Endothelial cell of umbilical vein (primary cell): ENCODE results near the gene MAPT. TPM values are rescaled to one million over a fixed set of nuclear protein-coding genes. Genes with fewer than 3 reads are reported as not detected.

Experiments
- BruUV-seq: library from RNA; stranded (reverse); fragments of 400-500 nt; replicated peaks from 2 replicates; lab custom pipeline; 2021; lab: Mats Ljungman, UMichigan
- CTCF ChIA-PET: fragments of 300-600, 350-600 bp; sonication (Branson Sonifier 250); formaldehyde crosslinking; loops from one replicate; lab custom pipeline; 2021; ENCODE audit warnings: antibody characterized with exemption, inconsistent platforms; lab: Charles Lee
- POLR2A ChIA-PET: fragments of 300-600, 350-600 bp; sonication (Branson Sonifier 250); formaldehyde crosslinking; loops from one replicate; lab custom pipeline; 2021; ENCODE audit warnings: antibody characterized with exemption, inconsistent platforms; lab: Charles Lee
- DNase-seq: peaks from one replicate; pipeline ENCODE4 v3.0.0-alpha.2; 2011; ENCODE audit warnings: low read depth, low spot score
- FAIRE-seq: peaks from 2 replicates; lab custom pipeline; 2011; peaks lifted over from hg19 to GRCh38; lab: Jason Lieb, UNC
- H2AFZ ChIP-seq: 2 replicates; pipeline ENCODE4 v1.6.0; 2012; ENCODE audit warnings: low read depth, low read length, control low read depth, inconsistent platforms
- H3K27ac ChIP-seq: 2 replicates; pipeline ENCODE4 v1.5.1; 2011; ENCODE audit warnings: low read depth, mild to moderate bottlenecking, control low read depth, low read length, moderate library complexity; ENCODE audit not compliant: insufficient read depth
- H3K27me3 ChIP-seq, 2 experiments: 2 replicates each; pipeline versions ENCODE4 v1.6.0 to v1.6.1; 2011; ENCODE audit warnings: low read length in 2 of 2, mixed read lengths in 1 of 2; ENCODE audit not compliant: control insufficient read depth in 2 of 2, insufficient read depth in 2 of 2
- H3K36me3 ChIP-seq, 2 experiments: 2 replicates in 1 of 2; 3 replicates in 1 of 2; pipeline ENCODE4 v1.5.1; 2011; ENCODE audit warnings: low read length in 2 of 2, mild to moderate bottlenecking in 1 of 2, moderate library complexity in 1 of 2; ENCODE audit not compliant: control insufficient read depth in 2 of 2, insufficient read depth in 2 of 2; ENCODE audit errors: extremely low read depth in 1 of 2
- H3K4me1 ChIP-seq: 3 replicates; pipeline ENCODE4 v1.5.1; 2011; ENCODE audit warnings: mild to moderate bottlenecking, low read length; ENCODE audit not compliant: control insufficient read depth, insufficient read depth; ENCODE audit errors: extremely low read depth
- H3K4me2 ChIP-seq: 2 replicates; pipeline ENCODE4 v1.6.1; 2011; ENCODE audit warnings: low read length, control low read depth, mixed read lengths; ENCODE audit not compliant: insufficient read depth
- H3K4me3 ChIP-seq, 3 experiments: fragments of 200-600 bp in 1 of 3; sonication (generic), shearing (Covaris generic) in 1 of 3; replicated peaks in 1 of 3; 2 replicates each; pipeline ENCODE4 v1.5.1; 2011 to 2016; ENCODE audit warnings: control low read depth in 3 of 3, low read length in 3 of 3, mild to moderate bottlenecking in 2 of 3, inconsistent platforms in 1 of 3, low read depth in 1 of 3, moderate library complexity in 1 of 3; ENCODE audit not compliant: insufficient read depth in 1 of 3
- H3K79me2 ChIP-seq: 2 replicates; pipeline ENCODE4 v1.6.0; 2012; ENCODE audit warnings: low read length, inconsistent platforms; ENCODE audit not compliant: control insufficient read depth, insufficient read depth
- H3K9ac ChIP-seq: replicated peaks from 2 replicates; pipeline ENCODE3; 2011; ENCODE audit warnings: low read length, control low read depth; ENCODE audit not compliant: insufficient read depth; ENCODE audit errors: extremely low read depth
- H3K9me1 ChIP-seq: replicated peaks from 3 replicates; pipeline ENCODE4 v1.6.0; 2011; ENCODE audit warnings: mild to moderate bottlenecking, low read length; ENCODE audit not compliant: control insufficient read depth, insufficient read depth; ENCODE audit errors: extremely low read depth
- H3K9me3 ChIP-seq: replicated peaks from 2 replicates; pipeline ENCODE4 v1.5.1; 2012; ENCODE audit warnings: low read length, inconsistent platforms; ENCODE audit not compliant: control insufficient read depth, insufficient read depth
- H4K20me1 ChIP-seq: replicated peaks from 2 replicates; pipeline ENCODE3; 2011; ENCODE audit warnings: mild to moderate bottlenecking, low read length; ENCODE audit not compliant: control insufficient read depth, insufficient read depth; ENCODE audit errors: extremely low read depth
- EZH2 ChIP-seq: IDR thresholded peaks from 2 replicates; pipeline ENCODE4 v1.6.1; 2012; ENCODE audit warnings: borderline replicate concordance, low read depth, mild to moderate bottlenecking, moderate library complexity, low read length, inconsistent platforms; ENCODE audit not compliant: severe bottlenecking
- FOS ChIP-seq: IDR thresholded peaks from 2 replicates; pipeline ENCODE4 v1.6.1; 2011; ENCODE audit warnings: mild to moderate bottlenecking, low read length, moderate library complexity, borderline replicate concordance; ENCODE audit not compliant: insufficient read depth
- JUN ChIP-seq: IDR thresholded peaks from 2 replicates; pipeline ENCODE4 v1.6.1; 2011; ENCODE audit warnings: borderline replicate concordance, low read depth; ENCODE audit not compliant: insufficient read length, insufficient read depth
- POLR2AphosphoS5 ChIP-seq: IDR thresholded peaks from 2 replicates; pipeline ENCODE4 v1.6.1; 2012; ENCODE audit warnings: low read depth, mild to moderate bottlenecking, control low read depth, low read length, moderate library complexity; ENCODE audit not compliant: insufficient read depth
- dilution Hi-C: fragments of 300-500 bp; cut with MboI; formaldehyde crosslinking; loops from one replicate; pipeline ENCODE4 v1.15.0; 2019; ENCODE audit warnings: low sequenced_read_pairs; ENCODE audit not compliant: extremely low pct_ligation_motif_present
- intact Hi-C: fragments of 100-400 bp; cut with micrococcal nuclease; formaldehyde crosslinking; loops from one replicate; pipeline ENCODE4 v1.10.0; 2022
- polyA plus RNA-seq, 4 experiments: library from polyadenylated mRNA; depleted of rRNA in 3 of 4; stranded (reverse) in 3 of 4; unstranded in 1 of 4; fragments of >200 nt; gene quantifications; 2 replicates each; pipeline versions ENCODE4 v1.2.1 to v1.2.3, GENCODE V29; 2011 to 2012; ENCODE audit warnings: missing spikeins in 1 of 4
- total RNA-seq: library from RNA; stranded (reverse); gene quantifications from 2 replicates; pipeline ENCODE4 v1.2.3, GENCODE V29; 2021
- TF ChIP-seq, protein P1 (sequence below), 2 donors: IDR thresholded peaks; 1 replicate in 1 of 2; 2 replicates in 1 of 2; pipeline ENCODE4 v1.5.1; 2011; ENCODE audit warnings: low read length in 2 of 2, mild to moderate bottlenecking in 2 of 2, moderate library complexity in 2 of 2, control low read depth in 1 of 2, inconsistent platforms in 1 of 2, low read depth in 1 of 2; ENCODE audit not compliant: insufficient read depth in 1 of 2; ENCODE audit errors: extremely low read depth in 1 of 2

Gene MAPT
- total and polyA plus RNA-seq, 2 donors (not counting 3 experiments of a cell fraction or from before 2014, with no cell fraction given), result 0.04 to 0.51 TPM

DNA sequence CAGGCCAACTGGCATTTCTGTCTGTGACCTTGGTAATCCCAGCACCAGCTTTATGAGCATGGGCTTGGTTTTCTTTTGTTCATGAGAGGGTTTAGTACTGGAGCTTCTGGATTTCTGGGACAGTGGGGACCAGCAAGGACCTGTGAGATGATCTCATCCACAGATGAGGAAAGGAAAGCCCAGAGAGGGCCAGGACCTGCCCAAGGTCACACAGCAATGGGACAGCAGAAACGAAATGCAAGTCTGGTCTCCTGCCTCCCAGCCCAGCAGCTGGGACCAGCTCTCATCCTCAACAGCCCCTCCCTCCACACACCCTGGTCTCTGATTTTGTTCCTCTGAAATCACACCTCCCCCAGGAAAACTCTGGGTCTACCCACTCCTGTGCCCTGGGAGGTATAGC is 42.5 kb upstream of the MAPT start:
- CTCF ChIA-PET, result interaction anchor here (0.6 to 2.8 kb wide), 22 partner anchors 9 to 717 kb away, joined by 3 to 48 read pairs (median 4); partner anchors contain the start of gene ACBD4
- FAIRE-seq (no peak), DNase-seq (no peak)
- H3K27ac ChIP-seq, result no peak overlapping the region
- H3K4me3 ChIP-seq, result no peak overlapping the region
- H3K27me3 ChIP-seq, result peaks cover 0 to 4% of the 10 kb centered on the region in 2 experiments
- TF ChIP-seq EZH2 (no peak), POLR2AphosphoS5 (no peak), FOS (no peak), JUN (no peak)
- TF ChIP-seq, protein P1, sequence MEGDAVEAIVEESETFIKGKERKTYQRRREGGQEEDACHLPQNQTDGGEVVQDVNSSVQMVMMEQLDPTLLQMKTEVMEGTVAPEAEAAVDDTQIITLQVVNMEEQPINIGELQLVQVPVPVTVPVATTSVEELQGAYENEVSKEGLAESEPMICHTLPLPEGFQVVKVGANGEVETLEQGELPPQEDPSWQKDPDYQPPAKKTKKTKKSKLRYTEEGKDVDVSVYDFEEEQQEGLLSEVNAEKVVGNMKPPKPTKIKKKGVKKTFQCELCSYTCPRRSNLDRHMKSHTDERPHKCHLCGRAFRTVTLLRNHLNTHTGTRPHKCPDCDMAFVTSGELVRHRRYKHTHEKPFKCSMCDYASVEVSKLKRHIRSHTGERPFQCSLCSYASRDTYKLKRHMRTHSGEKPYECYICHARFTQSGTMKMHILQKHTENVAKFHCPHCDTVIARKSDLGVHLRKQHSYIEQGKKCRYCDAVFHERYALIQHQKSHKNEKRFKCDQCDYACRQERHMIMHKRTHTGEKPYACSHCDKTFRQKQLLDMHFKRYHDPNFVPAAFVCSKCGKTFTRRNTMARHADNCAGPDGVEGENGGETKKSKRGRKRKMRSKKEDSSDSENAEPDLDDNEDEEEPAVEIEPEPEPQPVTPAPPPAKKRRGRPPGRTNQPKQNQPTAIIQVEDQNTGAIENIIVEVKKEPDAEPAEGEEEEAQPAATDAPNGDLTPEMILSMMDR (IDR thresholded peaks at IDR 0.05; ENCODE audit: extremely low read depth in 1 of 2, insufficient read depth in 1 of 2, low read depth in 1 of 2, low read length in 2 of 2), result no peak
- dilution Hi-C loops (no loop called here), intact Hi-C loops (loop anchor here (1.0 kb wide), 1 partner anchor 212 kb away; no protein-coding TSS in a partner anchor)
- H3K4me2 ChIP-seq, result no peak overlapping the region
- no TSS peak for BruUV-seq
- no peaks in the 10 kb centered on the region for H3K9me3 ChIP-seq
- no peaks in the 10 kb centered on the region for H3K4me1 ChIP-seq
- POLR2A ChIA-PET, result no interaction called here
- H2AFZ ChIP-seq, result no peak overlapping the region
- H4K20me1 ChIP-seq, result no peaks in the 10 kb centered on the region
- H3K79me2 ChIP-seq, result no peaks in the 10 kb centered on the region
- no peaks in the 10 kb centered on the region for H3K36me3 ChIP-seq
- no peaks in the 10 kb centered on the region for H3K9me1 ChIP-seq
- no peak overlapping the region for H3K9ac ChIP-seq
